ENCODE results near the gene MFF. TPM values are rescaled to one million over a fixed set of nuclear protein-coding genes. Genes with fewer than 3 reads are reported as not detected.
A peak's percentile ranks its signal among the peaks of the same experiment; 100 is the strongest.

Gene MFF
- total RNA-seq (ENCODE audit: low replicate concordance), result 82.3 and 96.9 TPM in 2 replicates

- TF ChIP-seq CTCF (IDR thresholded peaks at IDR 0.05; ENCODE audit: insufficient read depth, low read length), result peak; percentile 22
- H3K4me3 ChIP-seq (ENCODE audit: low read depth, low read length), result peak within 1 kb of the TSS; percentile 91
- DNase-seq (ENCODE audit: low read depth), result peak; percentile 93
These were observed at the start of gene MFF for GRCh38 chr2:227324995-227325838. Gene MFF (plus strand): TSS chr2:227325251. CDS start chr2:227330666, 5,415 bp downstream.

GRCh38 chr2:227280895-227281294 is 44.2 kb upstream of the MFF start:
- DNase-seq (ENCODE audit: low read depth), result peak; percentile 3
- H3K4me3 ChIP-seq (ENCODE audit: low read depth, low read length), result no peak overlapping the region
- TF ChIP-seq CTCF (IDR thresholded peaks at IDR 0.05; ENCODE audit: insufficient read depth, low read length), result no peak

- TF ChIP-seq CTCF (IDR thresholded peaks at IDR 0.05; ENCODE audit: insufficient read depth, low read length), result no peak
- no peak overlapping the region for H3K4me3 ChIP-seq (ENCODE audit: low read depth, low read length)
- DNase-seq (ENCODE audit: low read depth), result no peak
These were observed 39.3 kb upstream of the MFF start for GRCh38 chr2:227285741-227286236.

- DNase-seq (ENCODE audit: low read depth), result no peak
- no peak for TF ChIP-seq CTCF (IDR thresholded peaks at IDR 0.05; ENCODE audit: insufficient read depth, low read length)
- no peak overlapping the region for H3K4me3 ChIP-seq (ENCODE audit: low read depth, low read length)
These were observed 37.3 kb upstream of the MFF start for GRCh38 chr2:227287771-227288170.

- H3K4me3 ChIP-seq (ENCODE audit: low read depth, low read length), result no peak overlapping the region
- TF ChIP-seq CTCF (IDR thresholded peaks at IDR 0.05; ENCODE audit: insufficient read depth, low read length), result no peak
- DNase-seq (ENCODE audit: low read depth), result no peak
These were observed 32.7 kb upstream of the MFF start for GRCh38 chr2:227292314-227292713.

GRCh38 chr2:227293531-227293930 is 31.5 kb upstream of the MFF start:
- H3K4me3 ChIP-seq (ENCODE audit: low read depth, low read length), result no peak overlapping the region
- DNase-seq (ENCODE audit: low read depth), result no peak
- TF ChIP-seq CTCF (IDR thresholded peaks at IDR 0.05; ENCODE audit: insufficient read depth, low read length), result no peak

All from fibroblast of the aortic adventitia (primary cell).